H1 (cell line): Measurements from ENCODE around the gene RCOR2. TPM values are rescaled to one million over a fixed set of nuclear protein-coding genes. Genes with fewer than 3 reads are reported as not detected.

Experiments
- CHD1 ChIP-seq: IDR thresholded peaks from 2 replicates; pipeline ENCODE4 v1.6.1; 2012; ENCODE audit warnings: low read depth, low read length, improper control_type of control experiment
- CHD7 ChIP-seq: fragments of 300-600 bp; sonication (generic); IDR thresholded peaks from 2 replicates; pipeline ENCODE4 v1.7.1; 2012; ENCODE audit warnings: low read length, moderate library complexity, mild to moderate bottlenecking, inconsistent platforms; ENCODE audit not compliant: insufficient replicate concordance
- CTCF ChIP-seq, 3 experiments: IDR thresholded peaks; 1 replicate in 2 of 3; 2 replicates in 1 of 3; pipeline versions ENCODE4 v1.5.1 to v1.6.1; 2011; ENCODE audit warnings: low read length in 3 of 3, mild to moderate bottlenecking in 3 of 3, inconsistent platforms in 2 of 3, low read depth in 1 of 3, moderate library complexity in 1 of 3; ENCODE audit not compliant: insufficient read depth in 1 of 3; ENCODE audit errors: control extremely low read depth in 1 of 3
- EP300 ChIP-seq, 2 experiments: IDR thresholded peaks; 1 replicate in 1 of 2; 2 replicates in 1 of 2; pipeline ENCODE4 v1.6.1; 2011 to 2012; ENCODE audit warnings: low read depth in 2 of 2, low read length in 2 of 2, mild to moderate bottlenecking in 2 of 2, borderline replicate concordance in 1 of 2, inconsistent platforms in 1 of 2, moderate library complexity in 1 of 2
- RFX5 ChIP-seq: IDR thresholded peaks from 2 replicates; pipeline ENCODE4 v1.6.1; 2011; ENCODE audit warnings: low read depth, low read length, improper control_type of control experiment, borderline replicate concordance
- TCF12 ChIP-seq: IDR thresholded peaks from 2 replicates; pipeline ENCODE4 v1.6.1; 2011; ENCODE audit warnings: low read depth, mild to moderate bottlenecking, low read length
- polyA plus RNA-seq, 7 experiments: library from polyadenylated mRNA; depleted of rRNA in 3 of 7; stranded (reverse) in 5 of 7; unstranded in 2 of 7; fragments of >200 nt in 5 of 7; fragments of 200-250 nt in 2 of 7; gene quantifications; 1 replicate in 5 of 7; 2 replicates in 1 of 7; 4 replicates in 1 of 7; pipeline versions ENCODE4 v1.2.1 to v1.2.3, GENCODE V29; 2011 to 2013; ENCODE audit warnings: missing spikeins in 2 of 7, mixed read lengths in 2 of 7
- total RNA-seq: library from RNA; stranded (reverse); fragmentation: NEBNext Ultra II Directional; extraction: Animal tissue kit (Norgen Biotek cat#: 25700); gene quantifications from 2 replicates; pipeline ENCODE4 v1.2.1, GENCODE V29; 2021

The RCOR2 gene
- total and polyA plus RNA-seq, 2 of the 8 experiments (the other 6 are each of a cell fraction or from before 2014, with no cell fraction given), result 54.6 to 78.0 TPM

GRCh38 chr11:63938479-63939396 is 21.8 kb upstream of the RCOR2 start, which contains the start of gene NAA40 (continued):
- TF ChIP-seq CTCF (IDR thresholded peaks at IDR 0.05; ENCODE audit: control extremely low read depth in 1 of 3, insufficient read depth in 1 of 3, low read depth in 1 of 3, low read length in 3 of 3) (peak in 1 of 3 experiments; percentile 0; a peak in 1 of 4 replicates), CHD1 (no peak), TCF12 (no peak), RFX5 (no peak), EP300 (IDR thresholded peaks at IDR 0.05; ENCODE audit: borderline replicate concordance in 1 of 2, low read depth in 2 of 2, low read length in 2 of 2) (peak in 1 of 2 experiments; percentile 45; a peak in 2 of 3 replicates), CHD7 (no peak)
